ENCODE results near the gene CXorf65.

CXorf65 gene

DNA sequence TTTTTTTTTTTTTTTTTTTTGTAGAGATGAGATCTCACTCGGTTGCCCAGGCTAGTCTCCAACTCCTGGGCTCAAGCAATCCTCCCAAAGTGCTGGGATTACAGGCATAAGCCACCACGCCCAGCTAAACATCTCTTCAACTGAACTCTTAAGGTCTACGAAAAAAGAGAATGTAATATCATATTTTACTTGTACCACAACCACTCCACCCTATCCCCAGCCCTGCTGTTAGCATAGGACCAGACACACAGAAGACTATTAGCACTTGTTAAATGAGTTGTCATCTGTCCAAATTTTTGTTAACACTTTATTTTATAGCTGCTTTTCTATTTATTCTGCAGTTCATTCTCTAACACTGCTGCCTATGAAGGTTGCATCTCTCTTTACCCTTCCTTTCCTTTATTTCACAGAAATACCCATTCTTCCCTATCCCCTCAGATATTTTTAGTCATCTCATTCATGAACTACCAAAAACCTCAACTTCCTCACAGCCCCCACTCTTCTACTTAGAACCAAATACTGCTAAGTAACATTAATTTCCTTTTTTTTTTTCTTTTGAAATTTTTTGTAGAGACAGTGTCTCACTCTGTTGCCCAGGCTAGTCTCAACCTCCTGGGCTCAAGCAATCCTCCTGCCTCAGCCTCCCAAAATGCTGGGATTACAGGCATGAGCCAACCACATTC, 48.6 kb downstream of the CXorf65 start:
- no peak for DNase-seq

DNA sequence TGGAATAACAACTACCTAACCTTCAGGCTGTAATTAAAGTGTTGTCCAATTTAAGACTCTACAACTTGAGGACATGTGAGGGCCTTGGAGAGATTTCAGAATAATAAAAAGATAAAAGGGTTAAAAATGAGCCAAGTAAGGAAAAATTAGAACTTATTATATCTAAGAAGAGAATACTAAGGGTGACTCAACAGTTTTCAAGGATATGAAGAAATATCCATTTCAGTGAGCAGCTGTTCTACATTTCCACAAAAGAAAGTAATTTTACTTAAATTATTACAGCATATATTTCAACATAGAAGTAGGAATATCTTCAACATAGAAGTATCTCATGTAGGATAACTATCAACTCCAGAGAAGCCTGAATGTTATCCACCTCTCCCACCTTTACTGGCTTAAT, 49.7 kb downstream of the CXorf65 start:
- no peak for DNase-seq

Measured in fibroblast of upper back skin (primary cell).